ENCODE data around the gene POMC.
A peak's percentile ranks its signal among the peaks of the same experiment; 100 is the strongest.
"Not testable (repeated sequence)": the region's sequence is repeated elsewhere in the genome, so short reads cannot be mapped to it uniquely, and the experiment has no call there.

Gene POMC

DNA sequence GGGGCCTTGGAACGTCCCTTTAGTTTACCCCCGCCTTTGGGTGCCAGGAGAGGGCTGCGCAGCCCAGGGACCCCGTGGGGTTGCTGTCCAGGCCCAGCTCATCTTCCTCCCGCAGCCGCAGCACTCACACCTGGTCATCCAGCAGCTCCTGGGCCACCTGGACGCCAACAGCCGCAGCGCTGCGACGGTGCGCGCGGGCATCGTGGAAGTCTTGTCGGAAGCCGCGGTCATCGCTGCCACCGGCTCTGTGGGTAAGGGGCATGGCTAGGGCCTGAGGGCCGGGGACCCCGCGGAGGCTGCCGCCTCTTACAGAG is 37.2 kb downstream of the POMC start:
- no peak overlapping the region for H3K4me3 ChIP-seq (ENCODE audit: low read depth, low read length)
- TF ChIP-seq, protein P1, sequence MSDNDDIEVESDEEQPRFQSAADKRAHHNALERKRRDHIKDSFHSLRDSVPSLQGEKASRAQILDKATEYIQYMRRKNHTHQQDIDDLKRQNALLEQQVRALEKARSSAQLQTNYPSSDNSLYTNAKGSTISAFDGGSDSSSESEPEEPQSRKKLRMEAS (IDR thresholded peaks at IDR 0.05; ENCODE audit: low read depth, low read length): no peak
- no peak for TF ChIP-seq MYC (IDR thresholded peaks at IDR 0.05; ENCODE audit: low read depth, low read length)
- no peak for TF ChIP-seq POLR2A (IDR thresholded peaks at IDR 0.05; ENCODE audit: extremely low read depth, insufficient read length)
- TF ChIP-seq, protein P2, sequence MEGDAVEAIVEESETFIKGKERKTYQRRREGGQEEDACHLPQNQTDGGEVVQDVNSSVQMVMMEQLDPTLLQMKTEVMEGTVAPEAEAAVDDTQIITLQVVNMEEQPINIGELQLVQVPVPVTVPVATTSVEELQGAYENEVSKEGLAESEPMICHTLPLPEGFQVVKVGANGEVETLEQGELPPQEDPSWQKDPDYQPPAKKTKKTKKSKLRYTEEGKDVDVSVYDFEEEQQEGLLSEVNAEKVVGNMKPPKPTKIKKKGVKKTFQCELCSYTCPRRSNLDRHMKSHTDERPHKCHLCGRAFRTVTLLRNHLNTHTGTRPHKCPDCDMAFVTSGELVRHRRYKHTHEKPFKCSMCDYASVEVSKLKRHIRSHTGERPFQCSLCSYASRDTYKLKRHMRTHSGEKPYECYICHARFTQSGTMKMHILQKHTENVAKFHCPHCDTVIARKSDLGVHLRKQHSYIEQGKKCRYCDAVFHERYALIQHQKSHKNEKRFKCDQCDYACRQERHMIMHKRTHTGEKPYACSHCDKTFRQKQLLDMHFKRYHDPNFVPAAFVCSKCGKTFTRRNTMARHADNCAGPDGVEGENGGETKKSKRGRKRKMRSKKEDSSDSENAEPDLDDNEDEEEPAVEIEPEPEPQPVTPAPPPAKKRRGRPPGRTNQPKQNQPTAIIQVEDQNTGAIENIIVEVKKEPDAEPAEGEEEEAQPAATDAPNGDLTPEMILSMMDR (IDR thresholded peaks at IDR 0.05; ENCODE audit: low read depth, low read length): no peak
- no peak for DNase-seq (ENCODE audit: low read depth)

DNA sequence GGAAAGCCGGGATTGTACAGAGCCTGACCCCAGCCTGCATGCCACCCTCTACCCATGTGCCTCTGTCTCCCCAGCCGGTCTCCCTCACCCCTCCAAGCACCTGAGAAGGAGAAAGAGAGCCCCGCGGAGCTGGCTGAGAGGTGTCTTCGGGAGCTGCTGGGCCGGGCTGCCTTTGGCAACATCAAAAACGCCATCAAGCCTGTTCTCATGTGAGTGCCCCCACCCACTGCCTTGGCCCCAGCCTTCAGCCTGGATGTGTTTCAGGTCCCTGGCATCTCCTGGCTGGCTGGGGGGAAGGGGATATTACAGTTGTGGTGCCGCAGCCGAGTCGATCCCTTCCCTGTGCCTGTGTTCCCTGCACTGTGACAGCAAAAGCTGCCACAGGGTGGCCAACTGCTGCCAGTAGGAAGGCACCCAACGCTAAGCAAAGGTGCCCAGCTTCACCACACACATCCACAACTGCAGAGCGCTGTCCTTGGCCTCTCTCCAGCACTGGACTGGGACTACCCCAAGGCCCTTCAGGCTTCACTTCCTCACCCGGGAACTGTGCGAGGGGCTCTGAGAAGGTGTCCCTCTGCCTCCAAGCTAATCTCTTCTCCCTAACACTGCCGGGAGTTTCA is 38.4 kb downstream of the POMC start:
- H3K4me3 ChIP-seq (ENCODE audit: low read depth, low read length): no peak overlapping the region
- TF ChIP-seq, protein P1 (IDR thresholded peaks at IDR 0.05; ENCODE audit: low read depth, low read length): no peak
- TF ChIP-seq MYC (IDR thresholded peaks at IDR 0.05; ENCODE audit: low read depth, low read length): no peak
- TF ChIP-seq POLR2A (IDR thresholded peaks at IDR 0.05; ENCODE audit: extremely low read depth, insufficient read length): no peak
- TF ChIP-seq, protein P2 (IDR thresholded peaks at IDR 0.05; ENCODE audit: low read depth, low read length): peak; percentile 32
- peak; percentile 37 for DNase-seq (ENCODE audit: low read depth)

DNA sequence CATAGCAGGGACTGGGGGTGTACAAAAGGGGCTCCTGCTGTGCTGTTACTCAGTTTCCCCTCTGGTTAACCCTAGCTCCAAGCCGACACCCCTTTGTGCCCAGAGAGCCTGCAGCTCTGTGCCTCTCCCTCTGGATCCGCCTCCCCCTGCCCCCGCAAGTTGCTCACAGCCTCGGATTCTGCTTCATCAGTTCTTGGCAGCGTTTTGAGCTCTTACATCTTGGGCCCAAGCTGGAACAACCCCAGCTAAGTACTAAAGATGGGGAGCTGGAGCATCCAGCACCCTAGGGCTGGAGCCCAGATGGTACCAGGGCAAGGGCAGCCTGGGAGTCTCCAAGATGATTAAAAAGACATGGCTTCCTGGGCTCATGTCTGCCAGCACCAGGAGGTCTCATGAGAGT is 40.7 kb downstream of the POMC start:
- DNase-seq (ENCODE audit: low read depth): no peak
- TF ChIP-seq MYC (IDR thresholded peaks at IDR 0.05; ENCODE audit: low read depth, low read length) (no peak), POLR2A (IDR thresholded peaks at IDR 0.05; ENCODE audit: extremely low read depth, insufficient read length) (no peak)
- TF ChIP-seq, protein P1 (IDR thresholded peaks at IDR 0.05; ENCODE audit: low read depth, low read length): no peak
- TF ChIP-seq, protein P2 (IDR thresholded peaks at IDR 0.05; ENCODE audit: low read depth, low read length): no peak
- H3K4me3 ChIP-seq (ENCODE audit: low read depth, low read length): no peak overlapping the region

DNA sequence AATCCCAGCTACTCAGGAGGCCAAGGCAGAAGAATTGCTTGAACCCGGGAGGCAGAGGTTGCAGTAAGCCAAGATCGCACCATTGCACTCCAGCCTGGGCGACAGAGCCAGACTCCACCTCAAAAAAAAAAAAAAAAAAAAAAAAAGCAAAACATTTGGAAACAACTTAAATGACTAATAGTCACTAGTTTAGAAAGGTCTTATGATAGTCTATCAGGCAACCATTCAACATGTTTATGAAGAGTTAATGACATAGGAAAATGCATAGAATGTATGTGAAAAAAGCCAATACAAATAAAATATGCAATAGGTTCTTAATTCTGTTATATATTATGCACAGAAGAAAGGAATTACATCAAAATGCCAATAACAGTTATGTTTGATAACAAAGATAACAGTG is 41.3 kb downstream of the POMC start:
- DNase-seq (ENCODE audit: low read depth): not testable (repeated sequence)

DNA sequence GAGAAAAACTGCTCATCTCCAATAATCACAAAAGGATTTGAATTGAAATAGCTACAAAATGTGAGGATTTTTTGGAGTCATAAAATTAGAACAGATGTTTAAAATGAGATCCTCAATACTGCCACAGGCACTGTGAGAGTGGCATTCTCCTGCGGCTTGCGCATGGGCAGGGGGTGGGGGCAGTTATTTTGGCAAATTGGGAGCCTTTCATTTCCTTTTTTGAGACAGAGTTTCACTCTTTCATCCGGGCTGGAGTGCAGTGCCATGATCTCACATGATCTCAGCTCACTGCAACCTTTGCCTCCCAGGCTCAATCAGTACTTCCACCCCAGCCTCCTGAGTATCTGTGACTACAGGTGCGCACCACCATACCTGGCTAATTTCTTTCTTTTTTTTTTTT is 42.4 kb downstream of the POMC start:
- no peak for TF ChIP-seq MYC (IDR thresholded peaks at IDR 0.05; ENCODE audit: low read depth, low read length)
- TF ChIP-seq, protein P1 (IDR thresholded peaks at IDR 0.05; ENCODE audit: low read depth, low read length): no peak
- TF ChIP-seq POLR2A (IDR thresholded peaks at IDR 0.05; ENCODE audit: extremely low read depth, insufficient read length): no peak
- TF ChIP-seq, protein P2 (IDR thresholded peaks at IDR 0.05; ENCODE audit: low read depth, low read length): no peak
- DNase-seq (ENCODE audit: low read depth): no peak
- no peak overlapping the region for H3K4me3 ChIP-seq (ENCODE audit: low read depth, low read length)

More for the DNA sequence above, 41.3 kb downstream of the POMC start:
- H3K4me3 ChIP-seq (ENCODE audit: low read depth, low read length): not testable (repeated sequence)

DNA sequence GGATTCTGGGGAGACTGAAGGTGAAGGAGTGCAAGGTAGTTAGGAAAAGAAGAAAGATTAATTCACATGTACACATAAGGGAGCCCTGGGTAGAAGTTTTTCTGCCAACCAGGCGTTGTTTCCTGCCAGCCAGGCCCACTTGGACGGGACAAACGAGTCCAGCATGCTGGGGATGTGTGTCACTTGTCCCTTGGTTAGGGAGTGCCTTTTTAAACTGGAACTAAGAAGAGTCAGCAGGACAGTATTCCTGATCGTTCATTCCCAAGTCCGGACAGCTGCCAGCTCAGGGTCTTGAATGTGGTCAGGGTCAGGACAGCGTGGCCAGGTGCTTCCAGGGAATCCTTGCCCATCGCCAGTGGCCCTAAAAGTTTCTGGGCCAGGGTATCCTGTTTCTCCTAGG is 43.2 kb downstream of the POMC start:
- DNase-seq (ENCODE audit: low read depth): no peak

More for the DNA sequence above, 43.2 kb downstream of the POMC start:
- H3K4me3 ChIP-seq (ENCODE audit: low read depth, low read length): no peak overlapping the region
- TF ChIP-seq MYC (IDR thresholded peaks at IDR 0.05; ENCODE audit: low read depth, low read length) (no peak), POLR2A (IDR thresholded peaks at IDR 0.05; ENCODE audit: extremely low read depth, insufficient read length) (no peak)
- TF ChIP-seq, protein P1 (IDR thresholded peaks at IDR 0.05; ENCODE audit: low read depth, low read length): no peak
- TF ChIP-seq, protein P2 (IDR thresholded peaks at IDR 0.05; ENCODE audit: low read depth, low read length): no peak
